ENCODE results near the gene CD300LG. TPM values are rescaled to one million over a fixed set of nuclear protein-coding genes. Genes with fewer than 3 reads are reported as not detected.

Gene CD300LG
- polyA plus RNA-seq, 3 donors, result not detected

DNA sequence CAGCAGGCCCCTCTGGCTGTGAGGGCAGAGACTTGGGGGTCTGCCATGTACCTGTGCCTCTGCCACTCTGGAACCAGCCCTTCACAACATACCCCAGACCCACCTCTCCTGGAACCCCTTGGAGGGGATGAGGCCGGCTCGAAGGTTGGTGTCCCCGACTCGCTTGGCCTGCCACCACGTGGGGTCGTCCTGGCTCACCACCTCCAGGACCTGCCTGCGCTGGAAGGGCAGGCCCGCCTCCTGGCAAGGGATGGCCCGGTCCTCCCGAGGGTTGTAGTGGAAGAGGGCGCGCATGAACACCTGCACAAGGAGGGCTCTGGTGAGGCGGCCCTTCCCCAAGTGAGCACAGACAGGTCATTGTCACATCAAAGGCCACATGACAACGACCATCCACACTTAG, 26.2 kb upstream of the CD300LG start:
- H3K27me3 Mint-ChIP-seq (ENCODE audit: low read depth in 3 of 3), result peaks cover 0 to 1% (median 0%) of the 10 kb centered on the region in 3 donors
- Histone ChIP-seq H3K36me3 (replicated peaks in 1 of 2; ENCODE audit: control insufficient read depth in 1 of 2, insufficient read depth in 2 of 2, low read length in 2 of 2) (no peaks in the 10 kb centered on the region), H3K27ac (ENCODE audit: low read depth in 1 of 2, low read length in 2 of 2) (no peak overlapping the region), H3K4me1 (ENCODE audit: control insufficient read depth in 1 of 2, insufficient read depth in 2 of 2, low read length in 2 of 2) (no peaks in the 10 kb centered on the region), H3K9me3 (replicated peaks in 1 of 2; ENCODE audit: control insufficient read depth in 1 of 2, insufficient read depth in 1 of 2, low read length in 2 of 2) (no peaks in the 10 kb centered on the region), H2AFZ (ENCODE audit: insufficient read depth, low read depth, low read length, poor library complexity, severe bottlenecking) (no peak overlapping the region), H3K4me2 (replicated peaks; ENCODE audit: extremely low read depth, low read length, poor library complexity, severe bottlenecking) (no peak overlapping the region), H3K4me3 (replicated peaks in 1 of 3; ENCODE audit: low read depth in 2 of 3, low read length in 3 of 3) (no peak overlapping the region), H4K20me1 (ENCODE audit: insufficient read depth, low read length) (no peaks in the 10 kb centered on the region), H3K9ac (ENCODE audit: insufficient read depth, low read length, poor library complexity, severe bottlenecking) (no peak overlapping the region), H3K79me2 (ENCODE audit: insufficient read depth, low read length) (no peaks in the 10 kb centered on the region), H3K27me3 (ENCODE audit: control insufficient read depth in 2 of 2, insufficient read depth in 2 of 2, low read length in 2 of 2) (no peaks in the 10 kb centered on the region)
- intact Hi-C loops (cut with micrococcal nuclease), result no loop called here
- H3K4me1 Mint-ChIP-seq, result peaks cover 4% of the 10 kb centered on the region
- H3K4me3 Mint-ChIP-seq, result no peak overlapping the region
- H3K9me3 Mint-ChIP-seq, result no peaks in the 10 kb centered on the region
- no peak overlapping the region for H3K27ac Mint-ChIP-seq
- peaks cover 4 to 8% of the 10 kb centered on the region in 2 donors for H3K36me3 Mint-ChIP-seq
- DNase-seq, result no peak
- WGBS (ENCODE audit: insufficient coverage), result 97% methylated on average over 9 of the region's 14 CpGs
- TF ChIP-seq, protein P1, sequence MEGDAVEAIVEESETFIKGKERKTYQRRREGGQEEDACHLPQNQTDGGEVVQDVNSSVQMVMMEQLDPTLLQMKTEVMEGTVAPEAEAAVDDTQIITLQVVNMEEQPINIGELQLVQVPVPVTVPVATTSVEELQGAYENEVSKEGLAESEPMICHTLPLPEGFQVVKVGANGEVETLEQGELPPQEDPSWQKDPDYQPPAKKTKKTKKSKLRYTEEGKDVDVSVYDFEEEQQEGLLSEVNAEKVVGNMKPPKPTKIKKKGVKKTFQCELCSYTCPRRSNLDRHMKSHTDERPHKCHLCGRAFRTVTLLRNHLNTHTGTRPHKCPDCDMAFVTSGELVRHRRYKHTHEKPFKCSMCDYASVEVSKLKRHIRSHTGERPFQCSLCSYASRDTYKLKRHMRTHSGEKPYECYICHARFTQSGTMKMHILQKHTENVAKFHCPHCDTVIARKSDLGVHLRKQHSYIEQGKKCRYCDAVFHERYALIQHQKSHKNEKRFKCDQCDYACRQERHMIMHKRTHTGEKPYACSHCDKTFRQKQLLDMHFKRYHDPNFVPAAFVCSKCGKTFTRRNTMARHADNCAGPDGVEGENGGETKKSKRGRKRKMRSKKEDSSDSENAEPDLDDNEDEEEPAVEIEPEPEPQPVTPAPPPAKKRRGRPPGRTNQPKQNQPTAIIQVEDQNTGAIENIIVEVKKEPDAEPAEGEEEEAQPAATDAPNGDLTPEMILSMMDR (IDR thresholded peaks at IDR 0.05), result no peak

DNA sequence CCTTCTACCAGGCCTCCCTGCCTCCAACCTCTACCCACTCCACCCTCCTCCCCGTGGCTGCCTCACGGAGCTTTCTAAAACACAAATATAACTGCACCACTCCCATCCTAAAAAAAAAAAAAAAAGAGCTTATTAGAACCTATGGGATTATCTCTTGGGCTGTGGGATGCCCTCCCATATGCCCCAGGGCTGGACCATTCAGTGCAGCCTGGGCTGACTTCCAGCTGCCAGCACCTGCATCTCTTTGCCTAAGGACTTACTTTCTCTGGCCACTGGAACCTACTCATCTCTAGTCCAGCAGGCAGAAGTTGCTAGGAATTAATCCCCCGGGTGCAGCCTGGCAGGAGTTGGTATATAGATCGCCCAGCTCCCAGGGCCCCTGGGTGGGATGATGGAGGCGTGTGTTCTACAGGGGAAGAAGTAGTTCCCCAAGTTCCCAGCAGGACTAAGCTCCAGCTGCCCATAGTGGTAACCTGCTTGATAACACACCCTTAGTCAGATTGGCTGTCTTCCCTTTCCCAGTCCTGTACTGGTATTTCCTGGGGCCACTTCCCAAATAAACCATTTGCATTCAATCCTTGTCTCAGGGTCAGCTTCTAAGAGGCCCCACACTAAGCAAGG, 24.3 kb upstream of the CD300LG start:
- no peak overlapping the region for H3K9ac ChIP-seq (ENCODE audit: insufficient read depth, low read length, poor library complexity, severe bottlenecking)
- H3K9me3 ChIP-seq (replicated peaks in 1 of 2; ENCODE audit: control insufficient read depth in 1 of 2, insufficient read depth in 1 of 2, low read length in 2 of 2), result no peaks in the 10 kb centered on the region
- no peak overlapping the region for H2AFZ ChIP-seq (ENCODE audit: insufficient read depth, low read depth, low read length, poor library complexity, severe bottlenecking)
- H3K4me1 ChIP-seq (ENCODE audit: control insufficient read depth in 1 of 2, insufficient read depth in 2 of 2, low read length in 2 of 2), result no peaks in the 10 kb centered on the region
- Mint-ChIP-seq H3K4me1 (peaks cover 4% of the 10 kb centered on the region), H3K4me3 (no peak overlapping the region), H3K27me3 (ENCODE audit: low read depth in 3 of 3) (peaks cover 0 to 1% (median 0%) of the 10 kb centered on the region in 3 donors), H3K27ac (no peak overlapping the region), H3K36me3 (peaks cover 4 to 8% of the 10 kb centered on the region in 2 donors), H3K9me3 (no peaks in the 10 kb centered on the region)
- H3K36me3 ChIP-seq (replicated peaks in 1 of 2; ENCODE audit: control insufficient read depth in 1 of 2, insufficient read depth in 2 of 2, low read length in 2 of 2), result no peaks in the 10 kb centered on the region
- no CpG with 5 or more reads among the region's 5 CpGs for WGBS (ENCODE audit: insufficient coverage)
- H3K4me2 ChIP-seq (replicated peaks; ENCODE audit: extremely low read depth, low read length, poor library complexity, severe bottlenecking), result no peak overlapping the region
- intact Hi-C loops (cut with micrococcal nuclease), result no loop called here
- H3K27me3 ChIP-seq (ENCODE audit: control insufficient read depth in 2 of 2, insufficient read depth in 2 of 2, low read length in 2 of 2), result no peaks in the 10 kb centered on the region
- TF ChIP-seq, protein P1 (IDR thresholded peaks at IDR 0.05), result no peak
- no peaks in the 10 kb centered on the region for H4K20me1 ChIP-seq (ENCODE audit: insufficient read depth, low read length)
- H3K79me2 ChIP-seq (ENCODE audit: insufficient read depth, low read length), result no peaks in the 10 kb centered on the region
- H3K27ac ChIP-seq (ENCODE audit: low read depth in 1 of 2, low read length in 2 of 2), result no peak overlapping the region
- H3K4me3 ChIP-seq (replicated peaks in 1 of 3; ENCODE audit: low read depth in 2 of 3, low read length in 3 of 3), result no peak overlapping the region
- DNase-seq, result no peak
